GM19193 (cell line): Measurements from ENCODE around the gene EI24.

Experiments used
- POLR2A ChIP-seq: IDR thresholded peaks from 4 replicates; pipeline ENCODE4 v1.6.1; 2011; ENCODE audit not compliant: insufficient read depth, insufficient read length; ENCODE audit errors: extremely low read depth

Gene EI24

GRCh38 chr11:125600663-125601062 is 31.4 kb downstream of the EI24 start:
- TF ChIP-seq POLR2A = no peak

GRCh38 chr11:125603207-125603606 is 33.9 kb downstream of the EI24 start:
- TF ChIP-seq POLR2A = no peak

- no peak for TF ChIP-seq POLR2A
Measured at GRCh38 chr11:125605417-125605816, 36.1 kb downstream of the EI24 start.

GRCh38 chr11:125609545-125609944 is 40.3 kb downstream of the EI24 start:
- TF ChIP-seq POLR2A = no peak

GRCh38 chr11:125618383-125618782 is 49.1 kb downstream of the EI24 start:
- no peak for TF ChIP-seq POLR2A

- no peak for TF ChIP-seq POLR2A
Measured at GRCh38 chr11:125621995-125622394, 52.7 kb downstream of the EI24 start.

GRCh38 chr11:125623064-125623463 is 53.8 kb downstream of the EI24 start:
- TF ChIP-seq POLR2A = peak; percentile 22

- TF ChIP-seq POLR2A = no peak
Measured at GRCh38 chr11:125624756-125625213, 55.5 kb downstream of the EI24 start, which contains the start of gene CHEK1. TSS of gene CHEK1 (plus strand) at chr11:125625163. CDS start at chr11:125626769, 1,606 bp downstream.

GRCh38 chr11:125625225-125625629 is 56.0 kb downstream of the EI24 start:
- no peak for TF ChIP-seq POLR2A

GRCh38 chr11:125625630-125626287 is 56.5 kb downstream of the EI24 start:
- TF ChIP-seq POLR2A = peak; percentile 79

GRCh38 chr11:125626288-125626950 is 57.1 kb downstream of the EI24 start:
- TF ChIP-seq POLR2A = no peak

GRCh38 chr11:125627236-125627910 is 58.1 kb downstream of the EI24 start:
- no peak for TF ChIP-seq POLR2A
